Liver (tissue), 9 donors: ENCODE data around the gene MED27. TPM values are rescaled to one million over a fixed set of nuclear protein-coding genes. Genes with fewer than 3 reads are reported as not detected.

ENCODE experiments used
- DNase-seq: peaks from one replicate; pipeline ENCODE4 v3.0.0-alpha.2; 2017; ENCODE audit warnings: low spot score
- H3K27ac ChIP-seq, 2 donors: one replicate each; pipeline ENCODE4 v1.7.0; 2013; ENCODE audit warnings: inconsistent platforms in 2 of 2, low read length in 2 of 2, control low read depth in 1 of 2, low read depth in 1 of 2, mild to moderate bottlenecking in 1 of 2
- H3K27me3 ChIP-seq, 4 donors: one replicate each; pipeline versions ENCODE4 v1.6.1 to v1.7.0; 2013; ENCODE audit warnings: low read length in 3 of 4, inconsistent platforms in 1 of 4, mild to moderate bottlenecking in 1 of 4, moderate library complexity in 1 of 4; ENCODE audit not compliant: control insufficient read depth in 4 of 4, insufficient read depth in 4 of 4
- H3K36me3 ChIP-seq, 4 donors: one replicate each; pipeline versions ENCODE4 v1.6.1 to v1.7.0; 2013; ENCODE audit warnings: low read length in 3 of 4, mild to moderate bottlenecking in 3 of 4, low read depth in 1 of 4, moderate library complexity in 1 of 4; ENCODE audit not compliant: control insufficient read depth in 4 of 4, insufficient read depth in 3 of 4
- H3K4me1 ChIP-seq, 4 donors: one replicate each; pipeline versions ENCODE4 v1.6.1 to v1.7.0; 2013; ENCODE audit warnings: low read length in 3 of 4, mild to moderate bottlenecking in 3 of 4, moderate library complexity in 1 of 4; ENCODE audit not compliant: control insufficient read depth in 4 of 4, insufficient read depth in 4 of 4
- H3K4me3 ChIP-seq, 3 donors: one replicate each; pipeline versions ENCODE4 v1.6.1 to v1.7.0; 2013; ENCODE audit warnings: low read length in 3 of 3, control low read depth in 1 of 3, low read depth in 1 of 3, mild to moderate bottlenecking in 1 of 3
- H3K9ac ChIP-seq, 2 donors: one replicate each; pipeline ENCODE4 v1.7.0; 2013; ENCODE audit warnings: low read length in 2 of 2, mild to moderate bottlenecking in 2 of 2, moderate library complexity in 2 of 2, control low read depth in 1 of 2, low read depth in 1 of 2
- H3K9me3 ChIP-seq, 4 donors: one replicate each; pipeline versions ENCODE4 v1.6.1 to v1.7.0; 2013; ENCODE audit warnings: low read length in 3 of 4; ENCODE audit not compliant: control insufficient read depth in 4 of 4
- CTCF ChIP-seq: fragments of 150-350 bp; IDR thresholded peaks from 2 replicates; pipeline ENCODE4 v1.5.1; 2017; ENCODE audit warnings: improper control_type of control experiment, low read depth, low read length; ENCODE audit not compliant: missing input control
- EGR1 ChIP-seq, 2 donors: IDR thresholded peaks; 2 replicates each; pipeline ENCODE4 v1.6.1; 2016 to 2018; ENCODE audit warnings: antibody characterized with exemption in 2 of 2, low read depth in 2 of 2
- FOXA1 ChIP-seq: IDR thresholded peaks from 2 replicates; pipeline ENCODE4 v1.6.1; 2016; ENCODE audit warnings: antibody characterized with exemption
- FOXA2 ChIP-seq: IDR thresholded peaks from 2 replicates; pipeline ENCODE4 v1.6.1; 2016; ENCODE audit warnings: antibody characterized with exemption
- GABPA ChIP-seq, 2 donors: IDR thresholded peaks in 1 of 2; conservative IDR thresholded peaks in 1 of 2; 2 replicates each; pipeline ENCODE4 v1.6.1; 2016; ENCODE audit warnings: antibody characterized with exemption in 2 of 2, mild to moderate bottlenecking in 1 of 2, moderate library complexity in 1 of 2
- HNF4A ChIP-seq, 2 donors: conservative IDR thresholded peaks; 2 replicates each; pipeline ENCODE4 v1.6.1; 2016; ENCODE audit warnings: antibody characterized with exemption in 2 of 2, mild to moderate bottlenecking in 2 of 2
- HNF4G ChIP-seq: IDR thresholded peaks from 2 replicates; pipeline ENCODE4 v1.6.1; 2016; ENCODE audit warnings: antibody characterized with exemption
- JUND ChIP-seq, 2 donors: IDR thresholded peaks; 2 replicates each; pipeline ENCODE4 v1.6.1; 2016; ENCODE audit warnings: antibody characterized with exemption in 2 of 2
- MAX ChIP-seq: IDR thresholded peaks from 2 replicates; pipeline ENCODE4 v1.6.1; 2016; ENCODE audit warnings: antibody characterized with exemption
- NR2F2 ChIP-seq: IDR thresholded peaks from 2 replicates; pipeline ENCODE4 v1.6.1; 2016; ENCODE audit warnings: antibody characterized with exemption
- RAD21 ChIP-seq, 2 donors: IDR thresholded peaks; 2 replicates each; pipeline ENCODE4 v1.6.1; 2016; ENCODE audit warnings: antibody characterized with exemption in 2 of 2, mild to moderate bottlenecking in 2 of 2
- REST ChIP-seq: IDR thresholded peaks from 2 replicates; pipeline ENCODE4 v1.6.1; 2016; ENCODE audit warnings: antibody characterized with exemption, mild to moderate bottlenecking
- RXRA ChIP-seq, 2 donors: IDR thresholded peaks; 2 replicates each; pipeline ENCODE4 v1.6.1; 2017 to 2018; ENCODE audit warnings: antibody characterized with exemption in 2 of 2, mild to moderate bottlenecking in 1 of 2
- SP1 ChIP-seq: IDR thresholded peaks from 2 replicates; pipeline ENCODE4 v1.6.1; 2018; ENCODE audit warnings: antibody characterized with exemption, mild to moderate bottlenecking
- TAF1 ChIP-seq: conservative IDR thresholded peaks from 2 replicates; pipeline ENCODE4 v1.6.1; 2016; ENCODE audit warnings: antibody characterized with exemption, mild to moderate bottlenecking
- YY1 ChIP-seq: IDR thresholded peaks from 2 replicates; pipeline ENCODE4 v1.6.1; 2016; ENCODE audit warnings: antibody characterized with exemption, mild to moderate bottlenecking
- ZBTB33 ChIP-seq: IDR thresholded peaks from 2 replicates; pipeline ENCODE4 v1.6.1; 2016; ENCODE audit warnings: antibody characterized with exemption
- WGBS: extraction: QIAGEN DNeasy Blood & Tissue Kit; methylation state at CpG from one replicate; pipeline ENCODE4 v1.1.7; 2013; 5-methylcytosine and 5-hydroxymethylcytosine counted together
- polyA plus RNA-seq, 2 donors: library from polyadenylated mRNA; stranded (reverse) in 1 of 2; unstranded in 1 of 2; fragments of 200-250 nt in 1 of 2; fragments of >200 nt in 1 of 2; fragmentation: Nextera tagmentation in 1 of 2; extraction: Ambion mirVana in 1 of 2; gene quantifications; one replicate each; pipeline versions ENCODE4 v1.2.1 to v1.2.3, GENCODE V29; 2013 to 2015
- total RNA-seq, 2 donors: library from RNA; depleted of rRNA; stranded (reverse); fragments of >200 nt; gene quantifications; one replicate each; pipeline ENCODE4 v1.2.3, GENCODE V29; 2014
- donor health status: healthy.
- donor health status: healthy.
- donor health status: healthy.
- donor health status: healthy.
- donor health status: healthy.

Gene MED27
- total and polyA plus RNA-seq, 4 donors, result 4.6 to 7.9 (median 5.5) TPM

GRCh38 chr9:131879911-131880290 lies 199.8 kb downstream of the MED27 start:
- Histone ChIP-seq H3K27ac (no peak overlapping the region), H3K4me1 (no peaks in the 10 kb centered on the region), H3K9ac (no peak overlapping the region), H3K36me3 (peaks cover 0 to 5% (median 2%) of the 10 kb centered on the region in 4 donors), H3K27me3 (no peaks in the 10 kb centered on the region), H3K9me3 (no peaks in the 10 kb centered on the region), H3K4me3 (no peak overlapping the region)
- no peak for TF ChIP-seq RXRA (IDR thresholded peaks at IDR 0.05)
- no peak for TF ChIP-seq SP1
- TF ChIP-seq HNF4A (conservative IDR thresholded peaks at IDR 0.05), result no peak
- no peak for TF ChIP-seq REST
- no peak for TF ChIP-seq ZBTB33
- TF ChIP-seq EGR1 (IDR thresholded peaks at IDR 0.05; ENCODE audit: low read depth in 2 of 2), result no peak
- TF ChIP-seq CTCF, result no peak
- no peak for TF ChIP-seq JUND (IDR thresholded peaks at IDR 0.05)
- TF ChIP-seq FOXA1, result no peak
- no peak for TF ChIP-seq TAF1
- TF ChIP-seq YY1, result no peak
- TF ChIP-seq GABPA (IDR thresholded peaks at IDR 0.05 in 1 of 2, conservative IDR thresholded peaks at IDR 0.05 in 1 of 2), result no peak
- TF ChIP-seq MAX, result no peak
- no peak for TF ChIP-seq HNF4G
- DNase-seq, result no peak
- WGBS, result 97% methylated on average over 13 of the region's 13 CpGs

- Histone ChIP-seq H3K9ac (no peak overlapping the region), H3K4me3 (no peak overlapping the region), H3K4me1 (no peaks in the 10 kb centered on the region), H3K9me3 (no peaks in the 10 kb centered on the region), H3K36me3 (peaks cover 0 to 5% (median 2%) of the 10 kb centered on the region in 4 donors), H3K27me3 (no peaks in the 10 kb centered on the region), H3K27ac (no peak overlapping the region)
- no peak for DNase-seq
- WGBS, result 90% methylated on average over 11 of the region's 11 CpGs
- TF ChIP-seq REST (no peak), NR2F2 (no peak), MAX (no peak), EGR1 (IDR thresholded peaks at IDR 0.05; ENCODE audit: low read depth in 2 of 2) (no peak), RAD21 (IDR thresholded peaks at IDR 0.05) (no peak), JUND (IDR thresholded peaks at IDR 0.05) (no peak), SP1 (no peak), FOXA1 (no peak), HNF4G (no peak), ZBTB33 (no peak), FOXA2 (no peak), TAF1 (no peak)
Measured at GRCh38 chr9:131879181-131879910, 200.3 kb downstream of the MED27 start.
